H1 (cell line): Measurements from ENCODE around the gene PGLYRP2. TPM values are rescaled to one million over a fixed set of nuclear protein-coding genes. Genes with fewer than 3 reads are reported as not detected.

Source experiments
- NRF1 ChIP-seq: IDR thresholded peaks from 2 replicates; pipeline ENCODE4 v1.6.1; 2011; ENCODE audit warnings: mild to moderate bottlenecking, low read depth, low read length, improper control_type of control experiment
- TEAD4 ChIP-seq: IDR thresholded peaks from 2 replicates; pipeline ENCODE4 v1.6.1; 2012; ENCODE audit warnings: low read depth, low read length, inconsistent platforms, mixed read lengths
- polyA plus RNA-seq, 7 experiments: library from polyadenylated mRNA; depleted of rRNA in 3 of 7; stranded (reverse) in 5 of 7; unstranded in 2 of 7; fragments of >200 nt in 5 of 7; fragments of 200-250 nt in 2 of 7; gene quantifications; 1 replicate in 5 of 7; 2 replicates in 1 of 7; 4 replicates in 1 of 7; pipeline versions ENCODE4 v1.2.1 to v1.2.3, GENCODE V29; 2011 to 2013; ENCODE audit warnings: missing spikeins in 2 of 7, mixed read lengths in 2 of 7
- total RNA-seq: library from RNA; stranded (reverse); fragmentation: NEBNext Ultra II Directional; extraction: Animal tissue kit (Norgen Biotek cat#: 25700); gene quantifications from 2 replicates; pipeline ENCODE4 v1.2.1, GENCODE V29; 2021

PGLYRP2 gene
- total and polyA plus RNA-seq, 2 of the 8 experiments (the other 6 are each of a cell fraction or from before 2014, with no cell fraction given): not detected

DNA sequence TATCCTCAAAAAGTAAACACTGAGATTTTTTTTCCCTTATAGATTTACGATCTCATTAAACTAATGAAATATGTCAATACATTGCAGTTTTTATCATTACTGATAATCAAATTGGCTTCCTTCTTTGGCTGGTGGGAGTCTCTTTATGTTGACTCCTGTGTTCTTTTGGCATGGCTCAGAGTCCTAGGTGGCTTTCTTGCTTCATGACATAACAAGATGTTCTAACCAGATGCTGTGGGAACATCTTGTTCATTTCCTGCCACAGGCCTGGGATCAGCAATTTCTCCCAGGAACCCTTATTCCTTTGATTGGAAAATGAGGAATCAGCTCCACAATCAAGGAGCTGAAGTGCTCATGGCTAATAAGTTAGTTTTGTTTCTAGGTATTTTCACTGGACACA is 15.8 kb upstream of the PGLYRP2 start (continued):
- TF ChIP-seq NRF1 (no peak), TEAD4 (no peak)
